GM19240 (cell line): ENCODE data around the gene GPC6.

Experiments
- DNase-seq: peaks from one replicate; pipeline ENCODE4 v3.0.0; 2011; ENCODE audit warnings: low spot score; ENCODE audit not compliant: insufficient read length

The GPC6 gene

DNA sequence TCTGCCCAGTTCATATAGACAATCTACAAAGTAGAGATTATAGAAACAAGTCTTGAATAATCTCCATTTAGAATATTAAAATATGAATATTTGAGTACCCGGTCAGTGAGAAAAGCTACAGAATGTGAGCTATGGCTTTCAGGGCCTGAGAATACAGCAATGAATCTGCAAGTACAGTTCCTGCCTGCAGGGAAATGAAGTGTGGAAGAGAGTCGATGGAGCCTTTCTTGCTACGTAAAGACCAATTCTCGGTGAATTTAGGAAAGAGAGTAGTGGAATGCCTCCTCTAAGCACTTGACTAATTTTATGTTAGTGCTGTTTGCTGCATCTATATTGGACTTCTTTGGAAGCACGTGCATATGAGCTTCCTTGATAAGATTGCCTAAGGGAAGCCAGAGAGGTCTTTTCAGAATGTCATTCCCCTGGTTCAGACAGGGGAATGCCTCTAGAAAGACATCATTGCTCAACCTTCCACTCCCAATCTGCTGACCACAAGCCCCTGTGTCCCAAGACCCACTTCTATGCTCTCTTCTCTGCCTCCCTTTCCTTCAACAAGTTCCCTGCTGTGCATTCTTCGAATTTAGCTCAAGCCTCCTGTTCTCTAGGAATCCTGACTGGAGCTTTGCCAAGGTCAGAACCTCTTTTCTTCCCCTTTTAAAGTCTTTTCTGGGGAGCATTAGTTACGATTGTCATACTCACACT lies 41.9 kb downstream of the GPC6 start:
- no peak for DNase-seq

DNA sequence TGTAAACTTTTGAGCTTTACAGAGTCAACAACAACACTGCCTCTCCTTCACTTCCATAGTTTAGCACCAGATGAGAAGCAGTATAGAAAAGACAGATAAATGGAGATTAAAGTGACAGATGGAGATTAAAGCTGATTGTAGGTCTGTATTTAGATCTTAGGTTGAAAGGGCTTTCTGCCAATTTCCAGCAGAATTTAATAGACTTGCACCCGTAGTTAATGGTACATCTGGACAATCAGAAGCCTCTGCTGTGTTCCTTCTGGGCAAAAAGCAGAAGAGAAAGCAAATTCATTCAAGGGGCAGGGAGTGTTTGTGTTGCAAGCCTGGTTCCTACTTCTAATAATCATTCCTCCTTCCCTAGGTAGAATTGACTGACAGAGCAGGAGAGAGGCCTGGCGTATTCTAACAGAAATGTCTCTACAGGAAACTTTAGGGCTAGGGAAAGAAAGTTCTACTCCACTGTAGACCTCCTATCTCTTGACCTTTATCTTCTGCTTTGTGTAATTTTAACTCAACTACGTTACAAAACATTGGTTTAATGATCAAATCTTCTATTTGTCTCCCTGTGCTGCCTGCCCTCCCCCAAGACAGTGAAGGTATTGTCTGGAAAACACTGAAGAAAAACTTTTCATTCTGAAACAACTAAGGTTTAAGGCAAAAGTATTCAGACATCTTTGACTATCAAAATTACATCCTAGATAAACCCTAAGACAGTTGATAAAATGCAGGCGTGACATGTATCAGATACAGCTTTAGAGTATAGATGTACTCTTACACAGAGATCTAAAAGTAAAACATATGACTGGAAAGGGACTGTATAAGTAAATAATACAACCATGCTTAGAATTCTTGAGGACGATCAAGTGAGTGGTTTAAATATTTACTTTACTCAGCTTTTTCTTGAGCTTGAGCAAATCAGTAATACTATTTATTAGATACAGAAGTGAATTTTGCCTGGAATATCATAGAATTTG lies 44.4 kb downstream of the GPC6 start:
- no peak for DNase-seq

DNA sequence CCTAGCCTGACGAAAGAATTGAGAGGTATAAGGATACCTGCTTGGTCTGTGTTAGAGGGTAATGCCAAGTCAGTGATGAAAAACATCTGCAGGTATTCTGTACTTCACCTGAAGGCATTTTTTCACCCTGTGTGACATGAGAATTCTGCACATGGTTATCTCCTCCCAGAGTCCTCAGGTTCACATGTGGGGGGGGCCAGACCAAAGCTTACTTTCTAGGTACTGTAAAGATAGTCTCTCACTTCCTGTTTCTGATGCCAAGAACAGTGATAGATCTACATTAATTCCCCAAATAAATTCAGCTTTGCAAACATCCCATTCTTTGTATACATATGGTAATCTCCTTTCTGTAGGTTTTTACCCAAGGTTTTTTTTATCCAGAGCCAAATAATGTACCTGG lies 53.4 kb downstream of the GPC6 start:
- DNase-seq, result no peak

DNA sequence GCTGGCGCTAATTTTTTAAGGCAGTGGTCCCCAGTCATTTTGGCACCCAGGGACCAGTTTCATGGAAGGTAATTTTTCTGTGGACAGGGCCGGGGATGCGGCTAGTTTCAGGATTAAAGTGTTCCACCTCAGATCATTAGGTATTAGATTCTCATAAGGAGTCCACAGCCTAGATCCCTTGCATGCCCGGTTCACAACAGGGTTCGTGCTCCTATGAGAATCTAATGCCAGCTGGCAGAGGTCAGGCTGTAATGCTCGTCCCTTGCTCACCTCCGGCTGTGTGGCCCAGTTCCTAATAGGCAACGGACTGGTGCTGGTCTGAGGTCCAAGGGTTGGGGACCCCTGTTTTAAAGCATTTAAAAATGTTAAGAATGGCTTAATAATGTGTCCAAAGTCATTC lies 54.1 kb downstream of the GPC6 start:
- DNase-seq, result no peak

DNA sequence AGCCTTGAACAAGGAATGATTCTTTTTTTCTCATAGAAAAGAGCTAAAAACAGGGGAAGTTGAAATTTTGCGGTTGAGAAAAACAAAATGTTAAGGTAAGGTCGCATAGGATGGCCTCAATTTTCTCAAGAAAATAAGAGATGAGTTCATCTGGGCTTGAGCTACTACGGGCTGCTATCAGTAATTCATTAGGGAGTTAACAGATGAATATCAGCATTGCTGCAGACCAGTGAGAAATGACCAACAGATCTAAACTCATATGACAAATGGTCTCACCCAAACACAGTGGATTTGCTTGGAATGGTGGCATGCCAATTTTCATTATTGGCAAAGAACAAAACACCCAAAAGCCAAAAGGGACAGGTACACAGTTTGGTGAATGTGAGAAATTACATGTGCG lies 56.6 kb downstream of the GPC6 start:
- DNase-seq, result no peak

DNA sequence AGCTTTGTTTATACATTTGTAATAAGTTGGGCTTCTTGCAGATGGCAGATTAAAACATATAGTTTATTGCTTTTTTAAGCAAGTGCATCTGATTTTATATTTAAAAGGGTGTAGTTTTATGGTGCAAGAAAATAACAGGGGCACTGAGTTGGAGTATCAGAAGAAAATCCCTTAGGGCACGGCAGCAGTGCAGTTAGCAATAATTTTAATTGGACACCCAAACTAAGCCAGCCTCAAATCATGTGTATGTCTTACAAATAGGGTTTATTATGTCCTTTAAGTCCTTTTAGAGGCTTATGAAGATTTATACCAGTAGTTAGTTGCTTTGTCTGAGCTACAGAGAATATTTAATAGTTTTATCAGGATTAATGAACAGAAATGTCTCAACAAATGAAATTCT lies 57.5 kb downstream of the GPC6 start:
- no peak for DNase-seq

DNA sequence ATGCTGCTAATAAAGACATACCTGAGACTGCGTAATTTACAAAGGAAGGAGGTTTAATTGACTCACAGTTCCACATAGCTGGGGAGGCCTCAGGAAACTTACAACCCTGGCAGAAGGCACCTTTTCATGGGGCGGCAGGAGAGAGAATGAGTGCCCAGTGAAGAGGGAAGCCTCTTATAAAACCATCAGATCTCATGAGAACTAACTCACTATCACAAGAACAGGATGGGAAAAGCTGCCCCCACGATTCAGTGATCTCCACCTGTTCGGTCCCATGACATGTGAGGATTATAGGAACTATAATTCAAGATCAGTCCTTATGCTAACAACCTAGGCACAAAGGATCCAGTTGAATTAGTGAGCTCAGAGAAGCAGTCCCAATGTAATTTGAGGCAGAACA lies 59.4 kb downstream of the GPC6 start:
- DNase-seq, result no peak

DNA sequence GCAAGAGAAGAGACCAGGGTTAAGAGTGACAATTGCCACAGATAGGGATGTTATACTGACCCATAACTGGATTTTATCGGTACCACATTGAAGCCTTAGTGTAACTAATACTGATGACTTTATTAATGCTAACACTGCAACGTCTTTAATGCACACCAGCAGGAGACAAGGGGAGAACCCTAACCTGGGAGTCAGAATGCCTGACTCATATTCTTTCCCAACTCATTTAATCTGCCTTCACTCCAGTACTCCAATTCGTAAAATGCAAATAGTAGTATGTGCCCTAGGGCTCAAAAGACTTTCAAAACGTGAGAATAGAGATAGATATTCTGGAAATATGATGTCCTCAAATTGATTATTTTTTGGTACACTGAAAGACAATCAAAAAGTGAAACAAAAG lies 62.4 kb downstream of the GPC6 start:
- no peak for DNase-seq

DNA sequence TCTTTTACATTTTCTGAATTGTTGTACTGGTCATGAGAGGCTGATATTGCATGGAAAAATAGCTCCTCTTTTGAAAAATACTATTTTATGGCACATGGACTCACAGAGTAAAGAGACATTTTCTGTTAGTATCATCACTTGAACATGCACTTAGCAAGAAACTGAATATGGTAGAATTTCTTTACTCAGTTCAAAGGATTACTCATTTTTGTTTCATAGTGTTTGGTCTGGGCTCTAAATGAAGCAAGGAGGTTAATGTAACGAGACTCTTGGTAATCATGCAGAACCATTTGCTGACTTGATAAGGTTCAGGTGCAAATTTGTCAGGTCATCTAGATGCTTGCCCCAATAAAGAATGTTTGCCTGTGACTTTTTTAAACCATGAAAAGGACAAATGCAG lies 63.2 kb downstream of the GPC6 start:
- no peak for DNase-seq

DNA sequence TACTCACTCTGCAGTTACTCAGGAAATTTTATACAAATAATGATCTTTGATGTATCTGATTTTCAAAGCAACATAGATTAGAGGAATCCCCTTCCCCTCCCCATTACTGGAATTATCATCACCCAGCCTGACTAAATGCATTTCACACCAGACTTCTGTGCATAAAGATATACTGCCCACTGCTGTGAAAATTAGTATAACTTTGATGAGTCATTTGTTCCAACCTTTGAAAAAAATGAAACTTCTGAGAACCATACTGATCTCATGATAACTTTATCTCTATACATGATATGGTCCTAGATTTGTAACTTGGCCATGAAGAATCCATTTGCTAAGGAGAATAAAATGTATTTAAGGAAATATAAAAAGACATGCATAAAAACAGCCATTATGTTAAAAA lies 63.9 kb downstream of the GPC6 start:
- DNase-seq, result no peak

DNA sequence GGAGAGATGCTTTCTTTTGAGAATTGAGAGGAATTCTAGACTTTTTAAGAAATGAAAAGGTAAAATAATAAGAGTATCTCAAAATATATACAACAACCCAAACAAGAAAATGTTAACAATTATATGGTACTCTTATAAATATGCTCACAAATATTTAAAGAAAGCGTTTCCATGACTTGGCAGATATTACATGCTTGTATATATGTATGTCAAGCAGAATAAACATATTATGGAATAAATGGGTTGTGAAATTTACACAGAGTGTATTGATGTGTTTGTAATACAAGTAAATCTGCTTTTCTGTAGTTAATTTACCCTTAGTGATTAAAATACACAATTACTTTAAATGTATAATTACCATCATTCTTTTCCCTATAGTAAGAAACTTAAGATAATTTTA lies 65.8 kb downstream of the GPC6 start:
- no peak for DNase-seq

DNA sequence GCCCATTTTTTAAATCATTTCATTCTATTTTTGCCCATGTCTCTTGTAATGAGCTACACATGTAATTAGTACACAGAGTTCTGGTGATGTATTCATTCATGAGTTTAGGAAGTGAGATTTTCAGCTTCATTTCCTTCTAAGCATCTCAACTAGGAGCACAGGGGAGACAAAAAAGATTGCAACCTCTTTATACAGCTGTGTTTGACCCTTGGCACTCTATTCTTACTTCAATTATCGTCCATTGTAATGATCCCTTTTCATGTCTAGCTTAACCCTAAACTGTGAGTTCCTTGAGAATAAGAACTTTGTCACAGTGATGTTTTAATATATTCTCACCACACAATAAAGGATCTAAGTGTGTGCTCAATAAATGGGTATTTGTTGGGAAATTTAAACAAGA lies 67.1 kb downstream of the GPC6 start:
- DNase-seq, result no peak

DNA sequence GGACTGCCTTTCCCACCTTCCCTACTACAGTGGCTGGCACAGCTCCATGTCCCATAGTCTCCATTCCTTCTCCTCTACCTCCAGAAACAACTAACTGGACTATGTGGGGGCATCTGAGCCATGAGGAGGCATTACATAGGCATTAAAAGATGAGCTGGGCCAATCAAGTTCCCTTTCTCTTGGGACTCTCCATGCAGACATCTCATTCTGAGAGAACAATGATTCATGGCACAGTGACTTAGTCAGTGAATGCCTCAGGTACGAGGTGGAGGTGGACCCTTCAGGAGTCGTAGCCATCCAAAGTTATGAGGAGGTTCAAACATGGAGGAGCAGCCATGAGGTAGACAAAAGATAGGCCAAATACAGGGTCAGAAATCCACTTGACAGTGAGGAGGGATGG lies 70.0 kb downstream of the GPC6 start:
- no peak for DNase-seq

DNA sequence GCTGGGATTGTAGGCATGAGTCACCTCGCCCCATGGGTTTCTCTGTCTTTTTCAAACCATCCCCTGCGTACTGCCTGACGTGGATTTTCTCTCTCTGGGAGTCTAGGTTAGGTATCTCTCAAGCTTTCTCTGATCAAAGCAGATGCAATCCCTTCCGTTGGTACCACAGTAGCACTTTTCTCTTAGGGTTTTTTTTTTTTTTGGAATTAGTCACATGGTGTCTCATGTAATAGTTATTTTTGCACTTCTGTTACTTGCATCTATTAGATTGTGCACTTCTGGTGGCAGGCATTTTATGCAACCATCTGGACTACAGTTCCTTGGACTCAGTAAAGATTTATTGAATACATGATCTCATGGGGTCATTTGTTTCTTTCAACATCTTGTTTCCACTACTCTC lies 72.1 kb downstream of the GPC6 start:
- DNase-seq, result no peak

DNA sequence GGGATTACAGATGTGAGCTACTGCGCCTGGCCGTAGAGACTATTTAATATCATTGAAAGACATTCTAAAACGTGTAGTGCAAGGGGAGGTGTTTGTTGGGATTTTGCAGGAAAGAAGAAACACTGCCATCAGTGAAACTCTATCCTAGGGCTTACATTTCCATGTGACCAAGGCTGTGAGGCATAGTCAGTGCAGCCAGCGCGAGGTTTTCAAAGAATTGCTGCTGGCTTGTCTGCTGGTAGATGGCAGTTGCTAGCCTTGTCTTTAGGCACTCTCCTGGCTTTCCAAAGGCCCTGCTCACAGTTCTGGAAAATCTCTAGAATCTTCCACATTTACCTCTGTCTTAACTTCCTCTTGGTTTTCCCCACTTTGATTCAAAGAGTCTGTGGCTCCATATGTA lies 77.5 kb downstream of the GPC6 start:
- DNase-seq, result no peak

DNA sequence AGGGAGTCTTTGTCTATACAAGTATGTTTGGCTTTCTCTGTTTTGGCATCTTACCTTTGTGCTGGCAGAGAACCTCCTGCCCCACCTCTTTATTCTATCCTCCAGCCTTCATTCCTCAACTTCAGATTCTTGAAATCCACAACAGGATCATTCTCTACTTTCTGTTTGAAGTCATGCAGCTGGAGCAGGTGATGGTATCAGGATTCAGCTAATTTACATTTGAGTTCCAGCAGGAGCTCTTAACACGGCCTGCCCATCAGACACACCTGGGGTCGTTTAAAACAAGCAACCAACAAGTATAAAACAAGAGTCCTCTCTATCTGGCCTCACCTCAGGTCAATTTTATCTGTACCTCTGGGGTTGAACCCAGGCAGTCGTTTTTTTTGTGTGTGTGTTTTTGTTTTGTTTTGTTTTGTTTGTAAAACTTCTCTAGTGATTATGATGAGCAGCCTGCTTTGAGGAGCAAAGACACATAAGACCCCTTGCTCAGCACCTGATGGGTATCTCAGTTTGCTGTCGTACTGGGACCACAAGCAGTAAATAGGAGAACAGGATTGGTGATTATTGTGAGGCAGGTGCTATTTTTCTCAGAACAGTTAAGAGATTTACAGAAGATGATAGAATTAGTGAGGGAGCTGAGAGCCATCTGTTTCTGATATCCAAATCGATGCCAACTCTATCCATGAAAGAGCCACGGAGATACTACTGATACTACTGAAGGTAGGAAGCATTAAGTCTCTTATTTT lies 78.4 kb downstream of the GPC6 start:
- DNase-seq, result no peak

DNA sequence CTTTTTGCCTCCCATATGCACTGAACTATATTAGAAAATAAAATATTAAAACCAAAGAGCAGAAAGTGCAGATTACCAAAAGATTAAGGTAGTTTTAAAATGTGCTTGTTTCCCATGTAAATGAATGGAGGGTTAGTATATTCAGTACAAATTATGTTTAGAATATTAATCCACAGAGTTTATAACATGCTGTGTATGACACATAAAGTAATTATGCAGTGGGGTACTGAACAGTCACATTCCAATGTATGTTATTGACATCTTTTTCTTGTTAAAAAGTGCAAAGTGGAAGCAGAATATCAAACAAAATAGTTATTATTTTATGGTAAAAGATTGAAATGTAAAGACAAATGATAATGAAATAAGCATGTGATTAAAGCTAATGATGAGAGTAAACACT lies 79.3 kb downstream of the GPC6 start:
- DNase-seq, result no peak

DNA sequence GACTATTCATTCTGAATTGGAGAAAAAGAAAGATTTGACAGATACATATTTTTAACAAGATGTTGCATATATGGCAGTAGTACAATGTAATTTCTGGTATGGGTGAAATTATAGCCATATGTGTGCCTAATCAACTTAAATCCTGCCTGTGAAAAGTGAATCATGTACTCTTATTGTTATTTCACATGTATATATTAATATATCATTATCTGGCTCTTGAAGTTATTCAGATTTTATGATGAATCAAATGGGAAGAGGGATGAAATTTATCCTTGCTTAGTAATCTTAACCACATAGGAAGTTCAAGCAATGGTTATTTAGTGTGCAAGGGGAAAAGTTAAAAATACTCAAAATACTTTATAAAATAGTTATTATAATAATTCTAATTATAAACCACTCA lies 80.5 kb downstream of the GPC6 start:
- no peak for DNase-seq

DNA sequence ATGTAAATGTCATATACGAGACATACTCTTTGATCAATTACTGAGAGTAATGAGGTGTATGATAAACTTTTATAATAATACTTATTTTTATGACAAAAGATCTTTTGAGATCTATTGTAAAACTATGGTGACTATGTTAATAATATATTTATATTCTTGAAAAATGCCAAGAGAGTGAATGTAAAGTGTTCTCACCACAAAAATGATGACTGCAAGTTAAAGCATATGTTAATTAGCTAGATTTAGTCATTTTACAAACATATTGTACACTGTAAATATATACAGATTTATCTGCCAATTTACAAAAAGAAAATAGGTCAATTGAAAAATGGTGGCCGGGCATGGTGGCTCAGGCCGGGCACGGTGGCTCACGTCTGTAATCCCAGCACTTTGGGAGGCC lies 81.0 kb downstream of the GPC6 start:
- no peak for DNase-seq

DNA sequence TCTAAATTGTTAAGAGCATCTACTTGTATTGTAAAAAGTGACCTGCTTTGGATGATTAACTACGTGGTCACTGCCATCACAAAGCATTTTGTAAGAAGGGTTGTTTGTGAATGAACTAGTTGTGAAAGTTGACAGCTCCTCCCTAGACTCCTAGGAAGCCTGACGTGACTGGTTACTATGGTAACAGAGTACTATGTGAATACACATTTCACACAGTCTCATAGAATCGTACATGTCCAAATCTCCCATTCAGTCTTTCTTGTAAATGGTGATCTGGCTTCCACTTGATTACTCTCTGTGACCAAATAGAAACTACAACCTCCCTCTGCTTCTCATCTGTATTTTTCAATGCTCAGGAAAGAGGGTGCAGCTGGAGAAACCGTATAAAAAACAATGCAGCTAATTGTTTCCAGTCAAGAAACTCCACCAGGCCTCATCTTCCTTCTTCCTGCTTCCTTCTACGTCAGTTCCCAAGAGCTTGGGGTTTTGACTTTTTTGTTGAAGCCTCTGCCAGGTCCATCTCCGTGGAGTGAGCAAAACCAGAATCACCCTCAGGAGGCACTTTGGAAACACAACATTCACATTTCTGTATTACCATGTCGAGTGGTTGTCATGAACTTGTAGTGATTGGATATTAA lies 83.4 kb downstream of the GPC6 start:
- DNase-seq, result no peak

DNA sequence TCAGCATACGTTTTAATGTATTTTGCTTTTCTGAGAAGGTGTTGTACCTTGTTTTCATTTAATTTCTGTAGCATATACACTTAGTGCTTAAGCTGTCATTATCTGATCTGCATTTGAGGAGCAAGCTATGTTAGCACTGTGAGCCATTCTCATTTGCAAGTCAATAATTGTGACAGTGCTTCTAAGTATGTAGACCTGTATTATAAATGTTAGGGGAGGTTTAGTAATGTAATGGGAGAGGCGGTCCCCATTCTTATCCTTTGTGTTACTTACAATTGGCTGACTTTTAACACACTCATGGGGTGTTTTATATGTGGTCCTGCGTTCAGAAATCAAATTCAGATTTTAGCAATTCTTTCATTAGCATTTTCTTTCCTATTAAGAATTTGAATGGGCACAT lies 90.2 kb downstream of the GPC6 start:
- DNase-seq, result no peak
